HEK293 (cell line): Measurements from ENCODE around the gene ARFRP1.

Experiments
- HOXA7 ChIP-seq: sonication (generic); formaldehyde crosslinking; IDR thresholded peaks from 2 replicates; pipeline ENCODE4 v1.8.1; 2022; ENCODE audit warnings: missing genetic modification reagents, borderline replicate concordance
- KLF1 ChIP-seq: fragments of 450-650 bp; formaldehyde crosslinking; IDR thresholded peaks from 2 replicates; pipeline ENCODE4 v1.5.1; 2016; ENCODE audit warnings: missing biosample characterization, missing genetic modification characterization
- KLF9 ChIP-seq: fragments of 450-650 bp; formaldehyde crosslinking; IDR thresholded peaks from 2 replicates; pipeline ENCODE4 v1.5.1; 2016; ENCODE audit warnings: missing biosample characterization, missing genetic modification characterization, low read depth
- PRDM10 ChIP-seq: fragments of 450-650 bp; formaldehyde crosslinking; IDR thresholded peaks from 2 replicates; pipeline ENCODE4 v1.5.1; 2016; ENCODE audit warnings: missing biosample characterization, missing genetic modification characterization
- ZBTB11 ChIP-seq: fragments of 450-650 bp; formaldehyde crosslinking; conservative IDR thresholded peaks from 2 replicates; pipeline ENCODE4 v1.5.1; 2016; ENCODE audit warnings: low read depth, missing biosample characterization, missing genetic modification characterization
- ZBTB7A ChIP-seq: fragments of 450-650 bp; formaldehyde crosslinking; IDR thresholded peaks from 2 replicates; pipeline ENCODE4 v1.5.1; 2016; ENCODE audit warnings: low read depth, missing biosample characterization, missing genetic modification characterization
- ZFHX2 ChIP-seq: fragments of 450-650 bp; formaldehyde crosslinking; conservative IDR thresholded peaks from 2 replicates; pipeline ENCODE4 v1.5.1; 2016; ENCODE audit warnings: missing biosample characterization, missing genetic modification characterization
- ZNF2 ChIP-seq: fragments of 450-650 bp; formaldehyde crosslinking; IDR thresholded peaks from 2 replicates; pipeline ENCODE4 v1.5.1; 2016; ENCODE audit warnings: missing biosample characterization, missing genetic modification characterization
- ZNF513 ChIP-seq: fragments of 450-650 bp; IDR thresholded peaks from 2 replicates; pipeline ENCODE4 v1.5.1; 2018; ENCODE audit warnings: missing biosample characterization, missing genetic modification characterization
- TF ChIP-seq, protein P1 (sequence below): fragments of 450-650 bp; formaldehyde crosslinking; IDR thresholded peaks from 2 replicates; pipeline ENCODE4 v1.5.1; 2016; ENCODE audit warnings: missing biosample characterization, missing genetic modification characterization
- TF ChIP-seq, protein P2 (sequence below): fragments of 450-650 bp; formaldehyde crosslinking; IDR thresholded peaks from 2 replicates; pipeline ENCODE4 v1.5.1; 2017; ENCODE audit warnings: missing biosample characterization, missing genetic modification characterization

DNA sequence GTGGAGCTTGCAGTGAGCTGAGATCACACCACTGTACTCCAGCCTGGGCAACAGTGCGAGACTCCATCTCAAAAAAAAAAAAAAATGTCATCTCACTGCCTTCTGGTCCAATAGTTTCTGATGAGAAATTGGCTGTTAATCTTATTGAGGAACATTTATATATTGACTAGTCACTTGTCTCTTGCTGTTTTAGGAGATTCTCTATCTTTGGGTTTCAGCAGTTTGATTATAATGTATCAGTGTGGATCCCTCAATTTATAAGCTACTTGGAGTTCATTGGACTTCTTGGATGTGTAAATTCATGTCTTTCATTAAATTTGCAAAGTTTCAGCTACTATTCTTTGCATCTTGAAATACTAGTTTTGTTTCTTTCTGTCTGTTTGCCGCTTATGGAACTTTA is 11.2 kb upstream of the ARFRP1 start:
- no peak for TF ChIP-seq HOXA7 (CRISPR knock-in tag)
- no peak for TF ChIP-seq PRDM10
- no peak for TF ChIP-seq ZFHX2 (tag by site-specific recombination)
- TF ChIP-seq, protein P1, sequence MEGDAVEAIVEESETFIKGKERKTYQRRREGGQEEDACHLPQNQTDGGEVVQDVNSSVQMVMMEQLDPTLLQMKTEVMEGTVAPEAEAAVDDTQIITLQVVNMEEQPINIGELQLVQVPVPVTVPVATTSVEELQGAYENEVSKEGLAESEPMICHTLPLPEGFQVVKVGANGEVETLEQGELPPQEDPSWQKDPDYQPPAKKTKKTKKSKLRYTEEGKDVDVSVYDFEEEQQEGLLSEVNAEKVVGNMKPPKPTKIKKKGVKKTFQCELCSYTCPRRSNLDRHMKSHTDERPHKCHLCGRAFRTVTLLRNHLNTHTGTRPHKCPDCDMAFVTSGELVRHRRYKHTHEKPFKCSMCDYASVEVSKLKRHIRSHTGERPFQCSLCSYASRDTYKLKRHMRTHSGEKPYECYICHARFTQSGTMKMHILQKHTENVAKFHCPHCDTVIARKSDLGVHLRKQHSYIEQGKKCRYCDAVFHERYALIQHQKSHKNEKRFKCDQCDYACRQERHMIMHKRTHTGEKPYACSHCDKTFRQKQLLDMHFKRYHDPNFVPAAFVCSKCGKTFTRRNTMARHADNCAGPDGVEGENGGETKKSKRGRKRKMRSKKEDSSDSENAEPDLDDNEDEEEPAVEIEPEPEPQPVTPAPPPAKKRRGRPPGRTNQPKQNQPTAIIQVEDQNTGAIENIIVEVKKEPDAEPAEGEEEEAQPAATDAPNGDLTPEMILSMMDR (tag by site-specific recombination) = no peak
- no peak for TF ChIP-seq ZBTB11 (tag by site-specific recombination)
- TF ChIP-seq, protein P2, sequence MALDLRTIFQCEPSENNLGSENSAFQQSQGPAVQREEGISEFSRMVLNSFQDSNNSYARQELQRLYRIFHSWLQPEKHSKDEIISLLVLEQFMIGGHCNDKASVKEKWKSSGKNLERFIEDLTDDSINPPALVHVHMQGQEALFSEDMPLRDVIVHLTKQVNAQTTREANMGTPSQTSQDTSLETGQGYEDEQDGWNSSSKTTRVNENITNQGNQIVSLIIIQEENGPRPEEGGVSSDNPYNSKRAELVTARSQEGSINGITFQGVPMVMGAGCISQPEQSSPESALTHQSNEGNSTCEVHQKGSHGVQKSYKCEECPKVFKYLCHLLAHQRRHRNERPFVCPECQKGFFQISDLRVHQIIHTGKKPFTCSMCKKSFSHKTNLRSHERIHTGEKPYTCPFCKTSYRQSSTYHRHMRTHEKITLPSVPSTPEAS = no peak
- TF ChIP-seq KLF1 (tag by site-specific recombination) = no peak
- no peak for TF ChIP-seq ZNF513 (tag by site-specific recombination)
- TF ChIP-seq ZNF2 (tag by site-specific recombination) = no peak
- TF ChIP-seq ZBTB7A (tag by site-specific recombination) = no peak
- no peak for TF ChIP-seq KLF9
